Esophagus squamous epithelium (tissue), 5 donors: ENCODE data around the gene SYTL3. TPM values are rescaled to one million over a fixed set of nuclear protein-coding genes. Genes with fewer than 3 reads are reported as not detected.

Source experiments
- DNase-seq: peaks from one replicate; lab custom pipeline; 2025; lab: John Stamatoyannopoulos, UW
- H3K27ac ChIP-seq, 4 donors: fragments of 200-600 bp; sonication (generic); one replicate each; pipeline ENCODE4 v1.5.1; 2016 to 2019; ENCODE audit warnings: mild to moderate bottlenecking in 1 of 4
- H3K27me3 ChIP-seq, 4 donors: fragments of 200-600 bp; sonication (generic); 1 replicate in 3 of 4; 2 replicates in 1 of 4; pipeline versions ENCODE4 v1.5.1 to v1.6.0; 2017 to 2021; ENCODE audit warnings: antibody characterized with exemption in 1 of 4
- H3K36me3 ChIP-seq, 3 donors: fragments of 200-600 bp; sonication (generic); one replicate each; pipeline ENCODE4 v1.5.1; 2016 to 2019
- H3K4me1 ChIP-seq, 3 donors: fragments of 200-600 bp; sonication (generic); one replicate each; pipeline ENCODE4 v1.5.1; 2017 to 2019
- H3K4me3 ChIP-seq, 4 donors: fragments of 200-600 bp; sonication (generic); 1 replicate in 3 of 4; 2 replicates in 1 of 4; pipeline ENCODE4 v1.5.1; 2016 to 2019; ENCODE audit warnings: mild to moderate bottlenecking in 2 of 4, moderate library complexity in 1 of 4
- H3K9me3 ChIP-seq, 3 donors: fragments of 200-600 bp; sonication (generic); one replicate each; pipeline ENCODE4 v1.5.1; 2016 to 2019
- CTCF ChIP-seq, 6 experiments: fragments of 450-650 bp in 4 of 6; fragments of 200-600 bp in 2 of 6; sonication (generic) in 2 of 6; IDR thresholded peaks; one replicate each; pipeline ENCODE4 v1.5.1; 2016 to 2019; ENCODE audit warnings: antibody characterized with exemption in 6 of 6, mild to moderate bottlenecking in 4 of 6, moderate library complexity in 4 of 6
- POLR2A ChIP-seq, 4 donors: fragments of 450-650 bp; IDR thresholded peaks; one replicate each; pipeline ENCODE4 v1.6.1; 2017; ENCODE audit warnings: antibody characterized with exemption in 4 of 4, mild to moderate bottlenecking in 4 of 4, moderate library complexity in 3 of 4
- WGBS, 2 donors: methylation state at CpG; one replicate each; pipeline ENCODE4 v1.1.5; 2018; 5-methylcytosine and 5-hydroxymethylcytosine counted together
- intact Hi-C: fragments of 100-400 bp; cut with DNase I; formaldehyde crosslinking; loops from one replicate; pipeline ENCODE4 v1.15.0; 2022
- total RNA-seq, 4 donors: library from RNA; depleted of rRNA; stranded (reverse); fragments of >200 nt; gene quantifications; one replicate each; pipeline ENCODE4 v1.1.0, GENCODE V29; 2016
- donor health status: DM: yes; HTN: yes; CAD: no.

The SYTL3 gene
- total RNA-seq, 4 donors from 2014 or later = 1.6 to 8.0 (median 3.0) TPM

DNA sequence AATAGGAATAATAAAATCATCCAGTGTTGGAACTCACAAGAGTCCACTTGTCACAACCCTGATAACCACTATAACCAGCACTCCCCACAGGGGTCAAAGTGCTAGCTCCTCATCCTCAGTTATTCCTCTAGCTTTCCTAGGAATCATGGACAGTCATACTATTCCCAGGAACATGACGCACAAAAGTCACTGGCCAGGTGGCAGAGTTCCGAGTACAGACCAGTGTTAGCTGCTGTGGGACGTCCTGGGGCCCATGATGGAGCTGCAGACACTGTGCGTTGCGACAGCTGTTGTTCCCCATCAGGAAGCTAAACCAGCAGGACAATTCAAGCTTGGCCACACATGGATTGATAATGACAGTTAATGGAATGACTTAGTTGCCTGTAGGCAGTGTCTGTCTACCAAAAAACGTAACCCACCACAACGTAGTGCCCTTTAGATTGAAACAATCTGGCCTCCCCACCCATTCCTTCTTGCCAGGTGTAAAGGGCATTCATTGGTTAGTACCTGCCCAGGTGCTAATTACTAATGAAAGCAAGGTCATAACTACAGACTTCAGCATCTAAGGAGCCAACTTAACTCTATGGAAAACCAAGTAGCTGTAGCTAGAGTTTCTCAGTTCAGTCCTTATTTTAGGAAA, 151.9 kb downstream of the SYTL3 start:
- Histone ChIP-seq H3K9me3 (no peaks in the 10 kb centered on the region), H3K27ac (peak overlapping the region in 1 of 4 donors; percentile 46), H3K36me3 (peaks cover 0 to 20% (median 0%) of the 10 kb centered on the region in 3 donors), H3K4me1 (peaks cover 17 to 97% (median 51%) of the 10 kb centered on the region in 3 donors), H3K27me3 (no peaks in the 10 kb centered on the region), H3K4me3 (no peak overlapping the region)
- intact Hi-C loops = no loop called here
- no peak for DNase-seq
- 76% methylated on average over 3 to 4 of the region's 7 CpGs for WGBS, 2 donors
- TF ChIP-seq POLR2A (IDR thresholded peaks at IDR 0.05) (no peak), CTCF (IDR thresholded peaks at IDR 0.05) (no peak)

- H3K27ac ChIP-seq = peak overlapping the region in 3 of 4 donors; percentile 68 to 75 (median 68)
- no peaks in the 10 kb centered on the region for H3K27me3 ChIP-seq
- peaks cover 14 to 97% (median 39%) of the 10 kb centered on the region in 3 donors for H3K4me1 ChIP-seq
- DNase-seq = no peak
- 50 to 53% methylated on average over 5 of the region's 5 CpGs for WGBS, 2 donors
- intact Hi-C loops = no loop called here
- TF ChIP-seq POLR2A (IDR thresholded peaks at IDR 0.05) = peak in 1 of 4 donors; percentile 18
- no peak for TF ChIP-seq CTCF (IDR thresholded peaks at IDR 0.05)
- peaks cover 0 to 36% (median 0%) of the 10 kb centered on the region in 3 donors for H3K36me3 ChIP-seq
- H3K4me3 ChIP-seq = peak overlapping the region in 1 of 4 donors; percentile 30
- H3K9me3 ChIP-seq = no peaks in the 10 kb centered on the region
Observed at GRCh38 chr6:158803733-158804143, 153.9 kb downstream of the SYTL3 start.

DNA sequence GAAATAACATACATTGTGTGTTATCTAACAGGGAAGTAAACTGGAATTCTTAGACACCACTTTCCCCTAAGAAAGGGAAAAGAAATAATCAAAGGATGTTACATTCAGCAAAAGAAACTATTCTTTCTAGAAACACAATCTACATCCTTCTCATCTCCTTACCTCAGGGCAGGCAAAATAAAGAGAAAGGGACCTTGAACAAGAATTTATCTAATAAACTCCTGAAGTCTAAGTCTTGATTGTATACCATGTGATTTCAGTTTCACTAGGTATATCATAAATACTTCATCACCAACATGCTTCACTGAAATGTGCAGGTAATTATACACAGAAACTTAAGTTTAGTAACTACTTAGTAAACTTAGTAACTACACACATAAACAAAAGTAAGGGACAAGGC, 154.4 kb downstream of the SYTL3 start:
- peak overlapping the region in 1 of 4 donors; percentile 30 for H3K4me3 ChIP-seq
- H3K36me3 ChIP-seq = peaks cover 0 to 38% (median 0%) of the 10 kb centered on the region in 3 donors
- H3K27ac ChIP-seq = peak overlapping the region in 3 of 4 donors; percentile 68 to 75 (median 68)
- DNase-seq = no peak
- no peaks in the 10 kb centered on the region for H3K27me3 ChIP-seq
- intact Hi-C loops = no loop called here
- H3K9me3 ChIP-seq = no peaks in the 10 kb centered on the region
- TF ChIP-seq POLR2A (IDR thresholded peaks at IDR 0.05) (no peak), CTCF (IDR thresholded peaks at IDR 0.05) (no peak)
- H3K4me1 ChIP-seq = peaks cover 10 to 97% (median 39%) of the 10 kb centered on the region in 3 donors

DNA sequence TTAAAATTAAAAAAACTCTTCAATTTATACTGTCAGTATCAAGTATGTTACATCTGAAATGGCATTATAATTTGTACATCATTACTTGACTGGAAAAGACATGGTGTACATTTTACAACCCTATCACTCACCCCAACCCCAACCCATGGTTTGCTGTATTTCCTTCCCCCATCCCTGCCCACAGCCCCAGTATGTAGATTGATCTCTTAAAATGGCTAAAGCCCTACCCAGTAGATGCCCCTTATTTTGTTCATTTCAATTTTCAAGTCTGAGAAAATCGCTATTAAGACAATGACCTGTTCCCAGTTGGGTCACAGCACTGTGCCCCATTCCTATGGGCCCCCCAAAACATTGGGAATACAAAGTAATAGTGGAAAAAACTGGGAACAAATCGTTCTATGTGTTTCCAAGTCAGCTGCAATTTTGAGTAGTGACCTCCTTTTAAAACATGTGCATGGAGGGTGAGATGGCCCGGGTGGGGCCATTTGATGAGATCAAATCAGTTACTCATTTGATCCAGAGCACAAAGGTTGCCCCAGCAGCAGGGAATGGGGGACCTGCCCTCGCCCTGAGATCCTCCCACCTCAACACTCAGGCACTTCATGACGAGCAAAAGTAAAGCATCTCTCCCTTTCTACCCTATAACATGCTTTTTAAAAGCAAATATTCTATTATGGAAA, 156.0 kb downstream of the SYTL3 start:
- peak overlapping the region in 2 of 4 donors; percentile 79 to 99 for H3K27ac ChIP-seq
- H3K4me1 ChIP-seq = peaks cover 15 to 97% (median 34%) of the 10 kb centered on the region in 3 donors
- H3K9me3 ChIP-seq = no peaks in the 10 kb centered on the region

More for the DNA sequence above, 156.0 kb downstream of the SYTL3 start:
- TF ChIP-seq POLR2A (IDR thresholded peaks at IDR 0.05) (no peak), CTCF (IDR thresholded peaks at IDR 0.05) (peak in 1 of 6 experiments; percentile 3)
- intact Hi-C loops = no loop called here
- H3K27me3 ChIP-seq = no peaks in the 10 kb centered on the region
- 80 to 82% methylated on average over 5 of the region's 5 CpGs for WGBS, 2 donors
- no peak for DNase-seq
- H3K36me3 ChIP-seq = peaks cover 0 to 47% (median 0%) of the 10 kb centered on the region in 3 donors
- no peak overlapping the region for H3K4me3 ChIP-seq
